Trophoblast cell (in vitro differentiated cells and primary cell): ENCODE data around the gene C3orf22.
"Not testable (repeated sequence)": the region's sequence is repeated elsewhere in the genome, so short reads cannot be mapped to it uniquely, and the experiment has no call there.

Source experiments
- DNase-seq, 2 donors: peaks; one replicate each; pipeline ENCODE4 v3.0.0-alpha.2; 2016
- H2AFZ ChIP-seq: 2 replicates; pipeline ENCODE4 v1.6.1; 2013; ENCODE audit warnings: low read length, moderate library complexity, mild to moderate bottlenecking; ENCODE audit not compliant: insufficient read depth, poor library complexity
- H2AK5ac ChIP-seq: 2 replicates; pipeline ENCODE4 v1.6.1; 2013; ENCODE audit warnings: mild to moderate bottlenecking, low read length
- H2BK120ac ChIP-seq: 2 replicates; pipeline ENCODE4 v1.6.1; 2013; ENCODE audit warnings: low read length, mild to moderate bottlenecking, moderate library complexity; ENCODE audit not compliant: insufficient read depth, poor library complexity
- H2BK12ac ChIP-seq: 2 replicates; pipeline ENCODE4 v1.6.1; 2013; ENCODE audit warnings: mild to moderate bottlenecking, low read length, moderate library complexity
- H2BK5ac ChIP-seq: 2 replicates; pipeline ENCODE4 v1.6.1; 2013; ENCODE audit warnings: low read length, low read depth, moderate library complexity, mild to moderate bottlenecking; ENCODE audit not compliant: poor library complexity
- H3K14ac ChIP-seq: 2 replicates; pipeline ENCODE4 v1.6.1; 2013; ENCODE audit warnings: mild to moderate bottlenecking, low read length
- H3K18ac ChIP-seq: 2 replicates; pipeline ENCODE4 v1.6.1; 2013; ENCODE audit warnings: mild to moderate bottlenecking, low read length
- H3K23ac ChIP-seq: 2 replicates; pipeline ENCODE4 v1.6.1; 2013; ENCODE audit warnings: low read length
- H3K27ac ChIP-seq: 2 replicates; pipeline ENCODE4 v1.5.1; 2013; ENCODE audit warnings: low read depth, mild to moderate bottlenecking, inconsistent platforms, low read length, moderate library complexity
- H3K27me3 ChIP-seq: 2 replicates; pipeline ENCODE4 v1.6.1; 2013; ENCODE audit warnings: inconsistent platforms, mild to moderate bottlenecking, low read length, moderate library complexity; ENCODE audit not compliant: insufficient read depth
- H3K36me3 ChIP-seq, 2 experiments: 1 replicate in 1 of 2; 2 replicates in 1 of 2; pipeline ENCODE4 v1.6.1; 2013; ENCODE audit warnings: low read length in 2 of 2, mild to moderate bottlenecking in 2 of 2, moderate library complexity in 1 of 2; ENCODE audit not compliant: insufficient read depth in 2 of 2, control insufficient read depth in 1 of 2
- H3K4ac ChIP-seq: 2 replicates; pipeline ENCODE4 v1.6.1; 2013; ENCODE audit warnings: low read depth, mild to moderate bottlenecking, low read length, moderate library complexity
- H3K4me1 ChIP-seq, 2 experiments: 1 replicate in 1 of 2; 2 replicates in 1 of 2; pipeline ENCODE4 v1.6.1; 2013; ENCODE audit warnings: low read length in 2 of 2, mild to moderate bottlenecking in 2 of 2, moderate library complexity in 1 of 2; ENCODE audit not compliant: insufficient read depth in 2 of 2, control insufficient read depth in 1 of 2
- H3K4me2 ChIP-seq: 2 replicates; pipeline ENCODE4 v1.6.1; 2013; ENCODE audit warnings: inconsistent platforms, mild to moderate bottlenecking, low read length, moderate library complexity
- H3K4me3 ChIP-seq: 2 replicates; pipeline ENCODE4 v1.5.1; 2013; ENCODE audit warnings: mild to moderate bottlenecking, low read depth, low read length, inconsistent platforms
- H3K79me1 ChIP-seq: one replicate; pipeline ENCODE4 v1.6.1; 2013; ENCODE audit warnings: low read length
- H3K79me2 ChIP-seq: 2 replicates; pipeline ENCODE4 v1.6.1; 2013; ENCODE audit warnings: low read length, mild to moderate bottlenecking; ENCODE audit not compliant: control insufficient read depth, insufficient read depth, poor library complexity
- H3K9ac ChIP-seq: 2 replicates; pipeline ENCODE4 v1.6.1; 2013; ENCODE audit warnings: mild to moderate bottlenecking, low read length
- H3K9me3 ChIP-seq: 2 replicates; pipeline ENCODE4 v1.6.1; 2013; ENCODE audit warnings: low read depth, mild to moderate bottlenecking, control low read depth, inconsistent platforms, low read length; ENCODE audit not compliant: insufficient read depth
- H4K12ac ChIP-seq: 2 replicates; pipeline ENCODE4 v1.6.1; 2013; ENCODE audit warnings: low read depth, mild to moderate bottlenecking, low read length, moderate library complexity
- H4K8ac ChIP-seq: 2 replicates; pipeline ENCODE4 v1.6.1; 2013; ENCODE audit warnings: low read depth, mild to moderate bottlenecking, low read length, moderate library complexity
- H4K91ac ChIP-seq: one replicate; pipeline ENCODE4 v1.6.1; 2013; ENCODE audit warnings: low read depth, mild to moderate bottlenecking, low read length, moderate library complexity
- WGBS: extraction: QIAGEN DNeasy Blood & Tissue Kit; methylation state at CpG from one replicate; pipeline ENCODE4 v1.1.7; 2013; ENCODE audit warnings: missing lambda C conversion rate; ENCODE audit not compliant: insufficient read length, insufficient coverage; ENCODE audit errors: extremely low coverage; 5-methylcytosine and 5-hydroxymethylcytosine counted together

The C3orf22 gene

GRCh38 chr3:126599101-126599500 lies 40.4 kb upstream of the C3orf22 start:
- Histone ChIP-seq H4K8ac (no peak overlapping the region), H3K27ac (no peak overlapping the region), H3K4me1 (no peaks in the 10 kb centered on the region), H2BK5ac (no peak overlapping the region), H4K91ac (no peak overlapping the region), H3K23ac (no peak overlapping the region), H3K27me3 (no peaks in the 10 kb centered on the region), H3K36me3 (no peaks in the 10 kb centered on the region), H3K79me1 (no peaks in the 10 kb centered on the region), H2BK120ac (no peak overlapping the region), H4K12ac (no peak overlapping the region), H3K79me2 (no peaks in the 10 kb centered on the region), H3K4ac (no peak overlapping the region), H3K18ac (no peak overlapping the region), H3K9ac (no peak overlapping the region), H3K4me2 (no peak overlapping the region), H2BK12ac (no peak overlapping the region), H3K14ac (no peak overlapping the region), H3K4me3 (no peak overlapping the region), H2AK5ac (no peak overlapping the region), H3K9me3 (no peaks in the 10 kb centered on the region), H2AFZ (no peak overlapping the region)
- DNase-seq: no peak
- WGBS: 100% methylated on average over 1 of the region's 1 CpG

- WGBS: no CpG with 5 or more reads among the region's 4 CpGs
- not testable (repeated sequence) for H3K79me2 ChIP-seq, H4K91ac ChIP-seq
These were observed 36.7 kb upstream of the C3orf22 start for GRCh38 chr3:126595479-126595878.

GRCh38 chr3:126591515-126591914 lies 32.8 kb upstream of the C3orf22 start:
- not testable (repeated sequence) for DNase-seq, H3K4me2 ChIP-seq, H3K14ac ChIP-seq, H2BK120ac ChIP-seq, H3K4me1 ChIP-seq, H4K91ac ChIP-seq, H3K9ac ChIP-seq, H3K4ac ChIP-seq, H3K18ac ChIP-seq, H3K79me1 ChIP-seq, H2AFZ ChIP-seq, H3K27ac ChIP-seq, H3K9me3 ChIP-seq, H3K4me3 ChIP-seq, H3K79me2 ChIP-seq, H4K12ac ChIP-seq, H3K27me3 ChIP-seq, H2BK12ac ChIP-seq, H3K23ac ChIP-seq, H2BK5ac ChIP-seq, H3K36me3 ChIP-seq, H2AK5ac ChIP-seq, H4K8ac ChIP-seq
- WGBS: no CpG with 5 or more reads among the region's 5 CpGs

More at GRCh38 chr3:126595479-126595878, 36.7 kb upstream of the C3orf22 start:
- H2AK5ac ChIP-seq, H3K18ac ChIP-seq, H2BK120ac ChIP-seq, H3K14ac ChIP-seq, H4K8ac ChIP-seq, H3K27me3 ChIP-seq, DNase-seq, H3K36me3 ChIP-seq, H3K23ac ChIP-seq, H3K9me3 ChIP-seq, H3K27ac ChIP-seq, H2AFZ ChIP-seq, H3K4me2 ChIP-seq, H2BK5ac ChIP-seq, H2BK12ac ChIP-seq, H3K4ac ChIP-seq, H4K12ac ChIP-seq, H3K4me3 ChIP-seq, H3K79me1 ChIP-seq, H3K9ac ChIP-seq, H3K4me1 ChIP-seq: not testable (repeated sequence)

GRCh38 chr3:126582311-126582710 lies 23.6 kb upstream of the C3orf22 start:
- no peak overlapping the region for H4K12ac ChIP-seq
- H3K9ac ChIP-seq: no peak overlapping the region
- no peaks in the 10 kb centered on the region for H3K36me3 ChIP-seq
- no peak overlapping the region for H4K8ac ChIP-seq
- H3K4me1 ChIP-seq: no peaks in the 10 kb centered on the region
- H3K79me2 ChIP-seq: no peaks in the 10 kb centered on the region
- H3K27me3 ChIP-seq: no peaks in the 10 kb centered on the region
- no peak overlapping the region for H2AFZ ChIP-seq
- DNase-seq: peak; percentile 30 to 54
- no peak overlapping the region for H3K14ac ChIP-seq
- no peak overlapping the region for H3K27ac ChIP-seq
- WGBS: no CpG with 5 or more reads among the region's 4 CpGs
- no peak overlapping the region for H4K91ac ChIP-seq
- H2BK5ac ChIP-seq: no peak overlapping the region
- no peak overlapping the region for H2BK12ac ChIP-seq
- no peaks in the 10 kb centered on the region for H3K9me3 ChIP-seq
- no peak overlapping the region for H3K4ac ChIP-seq
- H2BK120ac ChIP-seq: no peak overlapping the region
- no peaks in the 10 kb centered on the region for H3K79me1 ChIP-seq
- H3K23ac ChIP-seq: no peak overlapping the region
- no peak overlapping the region for H3K4me2 ChIP-seq
- H2AK5ac ChIP-seq: no peak overlapping the region
- no peak overlapping the region for H3K18ac ChIP-seq
- no peak overlapping the region for H3K4me3 ChIP-seq
